ENCODE results near the gene LGR4.
A peak's percentile ranks its signal among the peaks of the same experiment; 100 is the strongest.

LGR4 gene

GRCh38 chr11:27385245-27385644 lies 87.3 kb downstream of the LGR4 start:
- H3K4me3 ChIP-seq (ENCODE audit: low read depth, low read length), result peak overlapping the region; percentile 29; the same call in 1 of the 2 replicates
- no peak for TF ChIP-seq CTCF (IDR thresholded peaks at IDR 0.05; ENCODE audit: low read depth, low read length)

GRCh38 chr11:27384227-27384626 lies 88.4 kb downstream of the LGR4 start:
- no peak overlapping the region for H3K4me3 ChIP-seq (ENCODE audit: low read depth, low read length)
- TF ChIP-seq CTCF (IDR thresholded peaks at IDR 0.05; ENCODE audit: low read depth, low read length), result no peak

GRCh38 chr11:27383645-27384044 lies 88.9 kb downstream of the LGR4 start:
- TF ChIP-seq CTCF (IDR thresholded peaks at IDR 0.05; ENCODE audit: low read depth, low read length), result no peak
- H3K4me3 ChIP-seq (ENCODE audit: low read depth, low read length), result no peak overlapping the region

GRCh38 chr11:27381238-27381666 lies 91.3 kb downstream of the LGR4 start:
- TF ChIP-seq CTCF (IDR thresholded peaks at IDR 0.05; ENCODE audit: low read depth, low read length), result no peak
- H3K4me3 ChIP-seq (ENCODE audit: low read depth, low read length), result no peak overlapping the region

GRCh38 chr11:27380771-27381170 lies 91.8 kb downstream of the LGR4 start:
- TF ChIP-seq CTCF (IDR thresholded peaks at IDR 0.05; ENCODE audit: low read depth, low read length), result no peak

GRCh38 chr11:27379449-27379848 lies 93.1 kb downstream of the LGR4 start:
- TF ChIP-seq CTCF (IDR thresholded peaks at IDR 0.05; ENCODE audit: low read depth, low read length), result no peak
- H3K4me3 ChIP-seq (ENCODE audit: low read depth, low read length), result no peak overlapping the region

More at GRCh38 chr11:27380771-27381170, 91.8 kb downstream of the LGR4 start:
- H3K4me3 ChIP-seq (ENCODE audit: low read depth, low read length), result no peak overlapping the region

- no peak for TF ChIP-seq CTCF (IDR thresholded peaks at IDR 0.05; ENCODE audit: low read depth, low read length)
- no peak overlapping the region for H3K4me3 ChIP-seq (ENCODE audit: low read depth, low read length)
Measured at GRCh38 chr11:27375370-27375769, 97.2 kb downstream of the LGR4 start.

Data from WI38 (cell line).